Coronary artery (tissue), 2 donors: ENCODE measurements around the gene TESMIN.

ENCODE experiments used
- DNase-seq: peaks from one replicate; pipeline ENCODE4 v3.0.0-alpha.2; 2017; ENCODE audit warnings: low spot score
- H3K27ac ChIP-seq, 2 donors: fragments of 200-600 bp; sonication (generic); one replicate each; pipeline ENCODE4 v1.5.1; 2016 to 2019
- H3K4me3 ChIP-seq: fragments of 200-600 bp; sonication (generic); 2 replicates; pipeline ENCODE4 v1.5.1; 2016; ENCODE audit warnings: mild to moderate bottlenecking, moderate library complexity
- TF ChIP-seq, protein P1 (sequence below): fragments of 200-600 bp; sonication (generic); IDR thresholded peaks from one replicate; pipeline ENCODE4 v1.5.1; 2019; ENCODE audit warnings: antibody characterized with exemption

TESMIN gene

DNA sequence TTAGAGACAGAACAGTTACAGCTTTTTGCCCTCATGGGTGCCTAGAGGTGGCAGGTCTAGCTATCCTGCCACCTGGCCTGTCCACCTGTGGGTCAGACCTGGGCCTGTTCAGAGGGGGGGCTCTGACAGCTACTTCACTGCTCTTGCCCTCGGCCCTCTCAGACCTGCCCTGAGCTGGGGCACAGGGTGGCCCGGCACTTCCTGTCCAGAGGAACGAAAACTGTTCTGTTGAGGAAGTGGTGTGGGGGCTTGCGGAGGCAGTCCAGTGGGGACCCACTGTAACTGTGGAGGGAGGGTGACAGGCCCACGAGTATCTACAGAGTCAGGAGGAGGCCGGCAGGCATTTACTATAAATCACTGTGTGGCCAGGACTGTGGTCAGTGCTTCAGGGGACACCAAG is 16.2 kb downstream of the TESMIN start:
- no peak overlapping the region for H3K4me3 ChIP-seq
- TF ChIP-seq, protein P1, sequence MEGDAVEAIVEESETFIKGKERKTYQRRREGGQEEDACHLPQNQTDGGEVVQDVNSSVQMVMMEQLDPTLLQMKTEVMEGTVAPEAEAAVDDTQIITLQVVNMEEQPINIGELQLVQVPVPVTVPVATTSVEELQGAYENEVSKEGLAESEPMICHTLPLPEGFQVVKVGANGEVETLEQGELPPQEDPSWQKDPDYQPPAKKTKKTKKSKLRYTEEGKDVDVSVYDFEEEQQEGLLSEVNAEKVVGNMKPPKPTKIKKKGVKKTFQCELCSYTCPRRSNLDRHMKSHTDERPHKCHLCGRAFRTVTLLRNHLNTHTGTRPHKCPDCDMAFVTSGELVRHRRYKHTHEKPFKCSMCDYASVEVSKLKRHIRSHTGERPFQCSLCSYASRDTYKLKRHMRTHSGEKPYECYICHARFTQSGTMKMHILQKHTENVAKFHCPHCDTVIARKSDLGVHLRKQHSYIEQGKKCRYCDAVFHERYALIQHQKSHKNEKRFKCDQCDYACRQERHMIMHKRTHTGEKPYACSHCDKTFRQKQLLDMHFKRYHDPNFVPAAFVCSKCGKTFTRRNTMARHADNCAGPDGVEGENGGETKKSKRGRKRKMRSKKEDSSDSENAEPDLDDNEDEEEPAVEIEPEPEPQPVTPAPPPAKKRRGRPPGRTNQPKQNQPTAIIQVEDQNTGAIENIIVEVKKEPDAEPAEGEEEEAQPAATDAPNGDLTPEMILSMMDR = no peak
- no peak for DNase-seq
- H3K27ac ChIP-seq = no peak overlapping the region

- no peak for DNase-seq
- Histone ChIP-seq H3K27ac (no peak overlapping the region), H3K4me3 (no peak overlapping the region)
- TF ChIP-seq, protein P1 = no peak
Observed at GRCh38 chr11:68734111-68734510, 17.2 kb downstream of the TESMIN start.

DNA sequence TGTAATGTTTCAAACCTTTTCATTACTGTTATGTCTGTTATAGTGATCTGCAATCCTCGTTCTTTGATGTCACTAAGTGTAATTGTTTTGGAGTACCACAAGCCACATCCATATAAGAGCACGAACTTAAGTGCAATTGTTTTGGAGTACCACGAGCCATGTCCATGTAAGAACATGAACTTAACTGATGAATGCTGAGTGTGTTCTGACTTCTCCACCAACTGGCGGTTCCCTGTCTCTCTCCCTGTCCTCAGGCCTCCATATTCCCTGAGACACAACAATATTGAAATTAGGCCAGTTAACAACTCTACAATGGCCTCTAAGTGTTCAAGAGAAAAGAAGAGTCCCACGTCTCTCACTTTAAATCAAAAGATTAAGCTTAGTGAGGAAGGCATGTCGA is 23.5 kb downstream of the TESMIN start:
- DNase-seq = no peak
- Histone ChIP-seq H3K27ac (no peak overlapping the region), H3K4me3 (no peak overlapping the region)
- TF ChIP-seq, protein P1 = no peak

DNA sequence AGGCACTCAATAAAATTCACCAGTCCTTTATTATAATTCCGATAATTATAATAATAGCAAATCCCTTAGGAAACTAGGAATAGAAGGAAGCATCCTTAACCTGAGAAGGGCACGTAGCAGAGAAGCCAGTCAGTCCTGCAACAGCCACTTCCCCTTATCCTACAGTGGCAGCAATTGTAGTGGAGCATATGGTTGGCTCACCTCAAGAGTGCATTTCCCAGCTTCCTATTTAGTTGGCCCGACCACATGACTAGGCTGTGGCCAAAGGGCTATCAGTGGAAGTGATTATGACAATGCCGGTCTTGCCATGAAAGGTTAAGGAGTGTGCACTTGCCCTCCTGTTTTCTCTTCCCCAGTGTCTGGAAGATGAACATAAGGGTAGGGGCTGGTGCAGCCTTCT is 27.0 kb downstream of the TESMIN start:
- Histone ChIP-seq H3K27ac (no peak overlapping the region), H3K4me3 (no peak overlapping the region)
- DNase-seq = peak; percentile 36
- TF ChIP-seq, protein P1 = no peak

GRCh38 chr11:68722143-68722542 is 29.2 kb downstream of the TESMIN start:
- Histone ChIP-seq H3K4me3 (no peak overlapping the region), H3K27ac (no peak overlapping the region)
- TF ChIP-seq, protein P1 = no peak
- DNase-seq = no peak

DNA sequence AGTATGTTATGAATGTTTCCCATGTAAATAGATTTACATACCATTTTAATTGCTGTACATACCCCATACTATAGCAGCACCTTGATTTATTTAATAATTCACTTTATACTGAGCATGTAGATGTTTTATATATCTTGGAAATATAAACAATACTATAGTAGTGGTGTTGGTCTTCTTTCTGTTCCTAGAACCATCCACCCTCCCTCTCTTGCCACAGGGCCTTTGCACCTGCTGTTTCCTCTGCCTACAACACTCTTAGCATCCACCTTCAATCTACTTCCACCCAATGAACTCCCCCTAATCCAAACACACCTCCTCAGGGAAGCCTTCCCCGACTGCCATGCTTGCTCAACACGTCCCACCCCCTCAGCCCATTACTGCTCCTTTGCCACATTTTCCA is 30.2 kb downstream of the TESMIN start:
- DNase-seq = no peak
- TF ChIP-seq, protein P1 = no peak
- Histone ChIP-seq H3K27ac (no peak overlapping the region), H3K4me3 (no peak overlapping the region)

DNA sequence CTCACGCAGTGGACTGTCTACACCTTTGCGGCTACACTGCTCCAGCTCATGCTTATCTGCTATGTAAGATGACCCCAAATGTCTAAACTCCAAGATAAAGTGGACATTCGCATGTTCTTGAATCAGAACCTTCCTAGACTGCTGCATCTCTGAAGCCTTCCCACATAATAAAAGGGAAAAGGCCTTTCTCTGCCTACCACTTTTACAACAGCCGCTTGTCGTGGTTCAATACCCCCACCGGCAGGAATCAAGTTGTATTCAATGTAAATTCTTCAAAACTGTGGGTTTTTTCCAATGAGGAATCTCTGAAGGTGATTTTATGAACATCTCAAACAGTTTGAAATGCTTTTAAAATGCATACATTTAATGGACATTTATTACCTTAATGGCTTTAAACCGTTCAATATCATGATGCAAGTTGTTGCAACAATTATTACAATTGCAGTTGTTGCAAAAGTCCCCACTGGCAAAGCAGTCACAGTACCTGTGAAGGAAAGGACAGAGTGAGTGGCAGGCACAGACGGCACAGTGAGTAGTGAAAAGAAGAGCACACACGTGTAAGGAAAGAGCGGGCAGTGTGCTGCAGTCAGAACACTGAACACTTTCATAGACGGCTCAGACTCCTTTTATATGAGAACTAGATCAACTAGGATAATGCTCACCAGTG is 35.7 kb downstream of the TESMIN start:
- TF ChIP-seq, protein P1 = no peak
- Histone ChIP-seq H3K27ac (no peak overlapping the region), H3K4me3 (no peak overlapping the region)
- no peak for DNase-seq
